GM18499 (cell line): ENCODE data around the gene MXRA8.
A peak's percentile ranks its signal among the peaks of the same experiment; 100 is the strongest.
"Not testable (repeated sequence)": the region's sequence is repeated elsewhere in the genome, so short reads cannot be mapped to it uniquely, and the experiment has no call there.

Experiments used
- ATAC-seq: cut with Tn5 transposase; IDR thresholded peaks from one replicate; pipeline ENCODE4 v1.9.1; 2021; ENCODE audit warnings: moderate number of reproducible peaks; ENCODE audit not compliant: insufficient read depth, unreplicated experiment

The MXRA8 gene

GRCh38 chr1:1358433-1359271, at the start of gene MXRA8:
MXRA8 (minus strand) TSS chr1:1358555; CDS start chr1:1358504, 51 bp downstream.
- ATAC-seq = no peak

DNA sequence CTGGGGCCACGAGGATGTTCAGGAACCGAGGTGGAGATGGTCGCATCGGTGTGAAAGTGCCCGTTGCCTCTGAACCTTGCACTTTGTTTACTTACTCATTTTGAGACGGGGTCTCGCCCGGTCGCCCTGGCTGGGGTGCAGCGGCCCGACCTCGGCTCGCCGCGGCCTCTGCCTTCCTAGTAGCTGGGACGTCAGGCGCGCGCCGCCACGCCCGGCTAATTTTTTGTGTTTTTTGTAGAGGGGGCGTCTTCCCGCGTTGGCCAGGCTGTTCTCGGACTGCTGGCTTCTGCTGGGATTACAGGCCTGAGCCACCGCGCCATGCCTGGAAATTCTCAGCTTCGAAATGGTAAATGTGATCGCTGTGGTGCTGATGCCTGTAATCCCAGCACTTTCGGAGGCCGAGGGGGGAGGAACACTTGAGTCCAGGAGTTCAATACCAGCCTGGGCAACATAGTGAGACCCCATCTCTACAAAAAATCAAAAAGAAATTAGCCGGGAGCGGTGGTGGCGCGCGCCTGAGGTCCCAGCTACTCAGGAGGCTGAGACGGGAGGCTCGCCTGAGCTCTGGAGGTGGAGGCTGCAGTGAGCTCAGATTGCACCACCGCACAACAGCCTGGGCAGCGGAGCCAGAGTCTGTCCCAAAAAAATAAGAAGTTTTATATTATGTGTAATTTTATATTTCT, 49.4 kb upstream of the MXRA8 start:
- ATAC-seq = no peak

- ATAC-seq = peak; percentile 85
These were observed 48.7 kb upstream of the MXRA8 start, which contains the start of gene MRPL20 for GRCh38 chr1:1406821-1407635. MRPL20 (minus strand) TSS chr1:1407293; CDS start chr1:1407217, 76 bp downstream.

GRCh38 chr1:1406101-1406820, 47.9 kb upstream of the MXRA8 start:
- ATAC-seq = no peak

DNA sequence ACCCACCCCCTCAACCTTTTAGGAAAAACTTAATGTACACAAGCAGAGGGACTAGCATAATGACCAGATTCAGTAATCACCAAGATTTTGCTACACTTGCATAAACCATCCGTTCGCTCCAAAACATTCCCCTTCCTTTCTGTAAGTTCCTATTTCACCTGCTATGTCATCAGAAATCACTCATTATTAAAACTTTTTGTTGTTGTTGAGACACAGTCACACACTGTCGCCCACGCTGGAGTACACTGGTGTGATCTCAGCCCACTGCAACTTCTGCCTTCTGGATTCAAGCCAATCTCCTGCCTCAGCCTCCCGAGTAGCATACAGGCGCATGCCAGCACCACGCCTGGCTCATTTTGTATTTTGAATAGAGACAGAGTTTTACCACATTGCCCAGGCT, 45.3 kb upstream of the MXRA8 start:
- ATAC-seq = no peak

DNA sequence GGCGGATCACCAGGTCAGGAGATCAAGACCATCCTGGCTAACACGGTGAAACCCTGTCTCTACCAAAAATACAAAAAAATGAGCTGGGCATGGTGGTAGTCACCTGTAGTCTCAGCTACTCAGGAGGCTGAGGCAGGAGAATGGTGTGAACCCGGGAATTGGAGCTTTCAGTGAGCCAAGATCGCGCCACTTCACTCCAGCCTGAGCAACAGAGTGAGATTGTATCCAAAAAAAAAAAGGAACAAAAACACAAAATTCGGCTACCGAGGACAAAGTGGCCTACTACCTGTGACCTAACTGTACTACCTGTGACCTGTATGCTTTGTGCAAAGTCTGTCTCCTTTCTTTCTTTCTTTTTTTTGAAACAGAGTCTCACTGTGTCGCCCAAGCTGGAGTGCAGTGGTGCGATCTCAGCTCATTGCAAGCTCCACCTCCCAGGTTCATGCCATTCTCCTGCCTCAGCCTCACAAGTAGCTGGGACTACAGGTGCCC, 44.6 kb upstream of the MXRA8 start:
- not testable (repeated sequence) for ATAC-seq

- no peak for ATAC-seq
These were observed 43.9 kb upstream of the MXRA8 start for GRCh38 chr1:1402072-1402900.

GRCh38 chr1:1401457-1402010, 43.2 kb upstream of the MXRA8 start:
- no peak for ATAC-seq

GRCh38 chr1:1400576-1401456, 42.5 kb upstream of the MXRA8 start:
- ATAC-seq = no peak

- no peak for ATAC-seq
These were observed 41.7 kb upstream of the MXRA8 start for GRCh38 chr1:1399872-1400575.

- peak; percentile 65 for ATAC-seq
These were observed 41.0 kb upstream of the MXRA8 start, which contains the start of gene CCNL2 for GRCh38 chr1:1399187-1399871. CCNL2 (minus strand) TSS chr1:1399335; CDS start chr1:1399306, 29 bp downstream.

GRCh38 chr1:1398677-1399186, 40.4 kb upstream of the MXRA8 start:
- no peak for ATAC-seq

GRCh38 chr1:1397839-1398523, 39.6 kb upstream of the MXRA8 start:
- ATAC-seq = no peak

DNA sequence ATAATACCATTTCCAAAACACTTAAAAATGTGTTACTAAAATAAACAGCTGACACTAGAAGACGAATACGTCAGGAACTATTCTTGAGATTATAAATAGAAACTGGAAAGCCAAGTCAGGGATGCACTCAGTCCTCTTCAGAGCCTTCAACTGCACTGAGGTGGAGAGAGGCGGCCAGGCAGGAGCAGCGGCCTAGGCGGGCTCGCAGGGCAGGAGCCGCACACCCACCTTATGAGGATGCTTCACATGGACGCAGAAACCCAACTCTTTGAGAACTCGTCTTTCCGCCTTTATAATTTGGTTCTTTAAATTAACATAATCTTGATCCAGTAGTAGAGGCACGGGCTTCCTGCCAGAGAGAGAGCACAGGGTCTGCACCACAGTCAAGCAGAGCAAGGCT, 36.8 kb upstream of the MXRA8 start:
- no peak for ATAC-seq

GRCh38 chr1:1394116-1394515, 35.8 kb upstream of the MXRA8 start:
- no peak for ATAC-seq

- no peak for ATAC-seq
These were observed 35.1 kb upstream of the MXRA8 start for GRCh38 chr1:1393428-1393827.
